GM12875 (cell line): ENCODE measurements around the gene DRAP1.
A peak's percentile ranks its signal among the peaks of the same experiment; 100 is the strongest.

ENCODE experiments used
- H3K4me3 ChIP-seq: one replicate; pipeline ENCODE4 v1.5.1; 2011; ENCODE audit warnings: low read depth, low read length, control low read depth
- CTCF ChIP-seq: IDR thresholded peaks from 2 replicates; pipeline ENCODE4 v1.5.1; 2011; ENCODE audit warnings: low read depth, mild to moderate bottlenecking, control low read depth, inconsistent platforms, low read length, moderate library complexity, borderline replicate concordance; ENCODE audit not compliant: insufficient read depth

DRAP1 gene

GRCh38 chr11:65915101-65915820, 4.0 kb upstream of the DRAP1 start:
- no peak for TF ChIP-seq CTCF
- H3K4me3 ChIP-seq: no peak overlapping the region

- TF ChIP-seq CTCF: no peak
- no peak overlapping the region for H3K4me3 ChIP-seq
Observed at GRCh38 chr11:65915821-65916251, 3.4 kb upstream of the DRAP1 start.

- H3K4me3 ChIP-seq: no peak overlapping the region
- no peak for TF ChIP-seq CTCF
Observed at GRCh38 chr11:65916391-65916790, 2.8 kb upstream of the DRAP1 start.

GRCh38 chr11:65917077-65917433, 2.2 kb upstream of the DRAP1 start:
- no peak for TF ChIP-seq CTCF
- H3K4me3 ChIP-seq: no peak overlapping the region

GRCh38 chr11:65917434-65918210, 1.6 kb upstream of the DRAP1 start:
- H3K4me3 ChIP-seq: peak overlapping the region; percentile 83
- TF ChIP-seq CTCF: no peak

- no peak for TF ChIP-seq CTCF
- H3K4me3 ChIP-seq: peak within 1 kb of the TSS; percentile 90
Observed at GRCh38 chr11:65918211-65919140, 750 bp upstream of the DRAP1 start, which contains the start of gene C11orf68. Gene C11orf68 (minus strand): TSS chr11:65919062. CDS start chr11:65919031, 31 bp downstream.
